Uterus (tissue), 2 donors: ENCODE data around the gene DNAH11.

Experiments used
- POLR2A ChIP-seq, 2 donors: fragments of 450-650 bp; IDR thresholded peaks; one replicate each; pipeline ENCODE4 v1.6.1; 2016; ENCODE audit warnings: antibody characterized with exemption in 2 of 2, mild to moderate bottlenecking in 1 of 2, moderate library complexity in 1 of 2
- TF ChIP-seq, protein P1 (sequence below), 4 experiments: fragments of 200-600 bp in 2 of 4; fragments of 450-650 bp in 2 of 4; sonication (generic) in 2 of 4; IDR thresholded peaks; one replicate each; pipeline ENCODE4 v1.5.1; 2016 to 2019; ENCODE audit warnings: antibody characterized with exemption in 4 of 4, mild to moderate bottlenecking in 2 of 4, moderate library complexity in 1 of 4

- TF ChIP-seq, protein P1, sequence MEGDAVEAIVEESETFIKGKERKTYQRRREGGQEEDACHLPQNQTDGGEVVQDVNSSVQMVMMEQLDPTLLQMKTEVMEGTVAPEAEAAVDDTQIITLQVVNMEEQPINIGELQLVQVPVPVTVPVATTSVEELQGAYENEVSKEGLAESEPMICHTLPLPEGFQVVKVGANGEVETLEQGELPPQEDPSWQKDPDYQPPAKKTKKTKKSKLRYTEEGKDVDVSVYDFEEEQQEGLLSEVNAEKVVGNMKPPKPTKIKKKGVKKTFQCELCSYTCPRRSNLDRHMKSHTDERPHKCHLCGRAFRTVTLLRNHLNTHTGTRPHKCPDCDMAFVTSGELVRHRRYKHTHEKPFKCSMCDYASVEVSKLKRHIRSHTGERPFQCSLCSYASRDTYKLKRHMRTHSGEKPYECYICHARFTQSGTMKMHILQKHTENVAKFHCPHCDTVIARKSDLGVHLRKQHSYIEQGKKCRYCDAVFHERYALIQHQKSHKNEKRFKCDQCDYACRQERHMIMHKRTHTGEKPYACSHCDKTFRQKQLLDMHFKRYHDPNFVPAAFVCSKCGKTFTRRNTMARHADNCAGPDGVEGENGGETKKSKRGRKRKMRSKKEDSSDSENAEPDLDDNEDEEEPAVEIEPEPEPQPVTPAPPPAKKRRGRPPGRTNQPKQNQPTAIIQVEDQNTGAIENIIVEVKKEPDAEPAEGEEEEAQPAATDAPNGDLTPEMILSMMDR (IDR thresholded peaks at IDR 0.05), result no peak
- no peak for TF ChIP-seq POLR2A (IDR thresholded peaks at IDR 0.05)
Measured at GRCh38 chr7:21923658-21924057, 380.8 kb downstream of the DNAH11 start.
